Neural cell (in vitro differentiated cells): ENCODE data around the gene RCOR3. TPM values are rescaled to one million over a fixed set of nuclear protein-coding genes. Genes with fewer than 3 reads are reported as not detected.

Experiments
- H2AFZ ChIP-seq: fragments of 200-600, 300-800 bp; sonication (generic), shearing (Covaris generic); 2 replicates; pipeline ENCODE4 v1.6.0; 2014; ENCODE audit warnings: low read depth, mild to moderate bottlenecking, antibody characterized with exemption, low read length, moderate library complexity
- H3F3A ChIP-seq: fragments of 200-600 bp; shearing (Covaris generic); 2 replicates; pipeline ENCODE4 v1.6.1; 2016; ENCODE audit warnings: mild to moderate bottlenecking, moderate library complexity, mixed read lengths, antibody characterized with exemption, low read length; ENCODE audit not compliant: insufficient read depth, poor library complexity, severe bottlenecking
- H3K27ac ChIP-seq: fragments of 200-600, 300-800 bp; sonication (generic), shearing (Covaris generic); 2 replicates; pipeline ENCODE4 v1.5.1; 2014; ENCODE audit warnings: mild to moderate bottlenecking, low read length, moderate library complexity
- H3K27me3 ChIP-seq: fragments of 300-800, 200-600 bp; sonication (generic), shearing (Covaris generic); 2 replicates; pipeline ENCODE4 v1.6.0; 2014; ENCODE audit warnings: mild to moderate bottlenecking, low read depth, low read length, moderate library complexity; ENCODE audit not compliant: insufficient read depth
- H3K36me3 ChIP-seq: fragments of 300-800, 200-600 bp; sonication (generic), shearing (Covaris generic); 2 replicates; pipeline ENCODE4 v1.5.1; 2014; ENCODE audit warnings: mild to moderate bottlenecking, antibody characterized with exemption, low read length, moderate library complexity; ENCODE audit not compliant: insufficient read depth
- H3K4me2 ChIP-seq: fragments of 300-800, 200-600 bp; sonication (generic), shearing (Covaris generic); 2 replicates; pipeline ENCODE4 v1.6.0; 2014; ENCODE audit warnings: mild to moderate bottlenecking, low read length
- H3K4me3 ChIP-seq: fragments of 300-800, 200-600 bp; sonication (generic), shearing (Covaris generic); 2 replicates; pipeline ENCODE4 v1.5.1; 2014; ENCODE audit warnings: mild to moderate bottlenecking, low read length, moderate library complexity
- H3K79me2 ChIP-seq: fragments of 200-600 bp; shearing (Covaris generic); replicated peaks from 2 replicates; pipeline ENCODE4 v1.6.0; 2014; ENCODE audit warnings: mild to moderate bottlenecking, low read length, moderate library complexity; ENCODE audit not compliant: insufficient read depth
- H3K9ac ChIP-seq: fragments of 300-800, 200-600 bp; sonication (generic), shearing (Covaris generic); 2 replicates; pipeline ENCODE4 v1.6.1; 2016; ENCODE audit warnings: mild to moderate bottlenecking, low read length, mixed read lengths
- H3K9me2 ChIP-seq: fragments of 200-600 bp; shearing (Covaris generic); 2 replicates; pipeline ENCODE4 v1.6.1; 2016; ENCODE audit warnings: mild to moderate bottlenecking, low read length, mixed read lengths; ENCODE audit not compliant: insufficient read depth
- H3K9me3 ChIP-seq: fragments of 200-600, 300-800 bp; sonication (generic), shearing (Covaris generic); 2 replicates; pipeline ENCODE4 v1.6.1; 2016; ENCODE audit warnings: mild to moderate bottlenecking, mixed run types, low read length, moderate library complexity, mixed read lengths
- H4K20me1 ChIP-seq: fragments of 200-600 bp; shearing (Covaris generic); 2 replicates; pipeline ENCODE4 v1.6.1; 2016; ENCODE audit warnings: mild to moderate bottlenecking, mixed run types; ENCODE audit not compliant: insufficient read depth
- EP300 ChIP-seq: fragments of 450-650 bp; conservative IDR thresholded peaks from 2 replicates; pipeline ENCODE4 v1.6.1; 2014; ENCODE audit warnings: antibody characterized with exemption, mild to moderate bottlenecking, moderate library complexity; ENCODE audit not compliant: poor library complexity, severe bottlenecking
- EZH2 ChIP-seq: fragments of 200-600, 300-800 bp; shearing (Covaris generic), sonication (generic); IDR thresholded peaks from 2 replicates; pipeline ENCODE4 v1.6.1; 2014; ENCODE audit warnings: antibody characterized with exemption, low read length, borderline replicate concordance, mild to moderate bottlenecking; ENCODE audit not compliant: insufficient read depth, poor library complexity, severe bottlenecking
- MXI1 ChIP-seq: fragments of 450-650 bp; conservative IDR thresholded peaks from 2 replicates; pipeline ENCODE4 v1.6.1; 2014; ENCODE audit warnings: antibody characterized with exemption, mild to moderate bottlenecking; ENCODE audit not compliant: poor library complexity, severe bottlenecking
- POLR2AphosphoS5 ChIP-seq: IDR thresholded peaks from 2 replicates; pipeline ENCODE4 v1.6.1; 2012
- RAD21 ChIP-seq: fragments of 450-650 bp; conservative IDR thresholded peaks from 2 replicates; pipeline ENCODE4 v1.6.1; 2014; ENCODE audit warnings: antibody characterized with exemption, mild to moderate bottlenecking, moderate library complexity
- SMC3 ChIP-seq: fragments of 450-650 bp; conservative IDR thresholded peaks from 2 replicates; pipeline ENCODE4 v1.6.1; 2014; ENCODE audit warnings: antibody characterized with exemption, mild to moderate bottlenecking, moderate library complexity; ENCODE audit not compliant: poor library complexity
- TAF1 ChIP-seq: IDR thresholded peaks from 2 replicates; pipeline ENCODE4 v1.6.1; 2012; ENCODE audit warnings: low read depth
- polyA plus RNA-seq: library from polyadenylated mRNA; depleted of rRNA; stranded (reverse); fragments of >200 nt; gene quantifications from 2 replicates; pipeline ENCODE4 v1.2.3, GENCODE V29; 2014
- TF ChIP-seq, protein P1 (sequence below): IDR thresholded peaks from 2 replicates; pipeline ENCODE4 v1.6.1; 2012; ENCODE audit warnings: borderline replicate concordance
- TF ChIP-seq, protein P2 (sequence below): fragments of 450-650 bp; IDR thresholded peaks from 2 replicates; pipeline ENCODE4 v1.5.1; 2014; ENCODE audit warnings: antibody characterized with exemption, mild to moderate bottlenecking, moderate library complexity; ENCODE audit not compliant: poor library complexity, severe bottlenecking

The RCOR3 gene
- polyA plus RNA-seq, 1 donor from 2014 or later: 61.6 TPM

DNA sequence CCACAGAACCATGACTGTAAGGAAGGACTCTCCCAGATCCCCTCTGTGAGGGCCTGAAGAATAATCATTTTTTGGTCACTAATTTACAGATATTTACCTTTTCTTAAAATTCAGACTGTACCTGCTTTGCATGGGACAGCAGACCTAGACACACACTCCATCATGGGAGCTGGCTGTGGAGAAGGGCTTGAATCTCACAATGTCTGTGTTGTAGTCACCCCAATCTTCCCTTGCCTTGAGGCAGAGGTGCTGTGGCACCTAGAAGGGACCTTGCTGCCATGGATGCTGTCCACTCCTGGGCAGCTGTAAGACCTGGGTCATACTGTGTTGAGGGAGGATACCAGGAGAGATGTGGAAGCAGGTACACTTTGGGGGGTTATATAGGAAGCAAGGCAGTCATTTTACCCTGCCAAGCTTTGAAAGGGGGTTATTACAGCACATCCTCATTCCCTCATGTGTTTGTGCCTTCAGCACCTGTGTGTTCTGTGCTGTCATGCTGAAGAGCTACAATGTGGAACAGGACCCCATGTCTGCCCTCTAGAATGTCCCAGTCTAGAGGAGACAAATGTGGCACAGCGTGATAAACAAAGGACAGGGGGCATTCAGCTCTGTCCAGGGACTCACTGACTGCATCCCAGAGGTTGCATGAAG, 94.5 kb downstream of the RCOR3 start:
- TF ChIP-seq MXI1 (no peak), EZH2 (no peak), EP300 (no peak), SMC3 (no peak), POLR2AphosphoS5 (no peak), TAF1 (no peak), RAD21 (no peak)
- TF ChIP-seq, protein P1, sequence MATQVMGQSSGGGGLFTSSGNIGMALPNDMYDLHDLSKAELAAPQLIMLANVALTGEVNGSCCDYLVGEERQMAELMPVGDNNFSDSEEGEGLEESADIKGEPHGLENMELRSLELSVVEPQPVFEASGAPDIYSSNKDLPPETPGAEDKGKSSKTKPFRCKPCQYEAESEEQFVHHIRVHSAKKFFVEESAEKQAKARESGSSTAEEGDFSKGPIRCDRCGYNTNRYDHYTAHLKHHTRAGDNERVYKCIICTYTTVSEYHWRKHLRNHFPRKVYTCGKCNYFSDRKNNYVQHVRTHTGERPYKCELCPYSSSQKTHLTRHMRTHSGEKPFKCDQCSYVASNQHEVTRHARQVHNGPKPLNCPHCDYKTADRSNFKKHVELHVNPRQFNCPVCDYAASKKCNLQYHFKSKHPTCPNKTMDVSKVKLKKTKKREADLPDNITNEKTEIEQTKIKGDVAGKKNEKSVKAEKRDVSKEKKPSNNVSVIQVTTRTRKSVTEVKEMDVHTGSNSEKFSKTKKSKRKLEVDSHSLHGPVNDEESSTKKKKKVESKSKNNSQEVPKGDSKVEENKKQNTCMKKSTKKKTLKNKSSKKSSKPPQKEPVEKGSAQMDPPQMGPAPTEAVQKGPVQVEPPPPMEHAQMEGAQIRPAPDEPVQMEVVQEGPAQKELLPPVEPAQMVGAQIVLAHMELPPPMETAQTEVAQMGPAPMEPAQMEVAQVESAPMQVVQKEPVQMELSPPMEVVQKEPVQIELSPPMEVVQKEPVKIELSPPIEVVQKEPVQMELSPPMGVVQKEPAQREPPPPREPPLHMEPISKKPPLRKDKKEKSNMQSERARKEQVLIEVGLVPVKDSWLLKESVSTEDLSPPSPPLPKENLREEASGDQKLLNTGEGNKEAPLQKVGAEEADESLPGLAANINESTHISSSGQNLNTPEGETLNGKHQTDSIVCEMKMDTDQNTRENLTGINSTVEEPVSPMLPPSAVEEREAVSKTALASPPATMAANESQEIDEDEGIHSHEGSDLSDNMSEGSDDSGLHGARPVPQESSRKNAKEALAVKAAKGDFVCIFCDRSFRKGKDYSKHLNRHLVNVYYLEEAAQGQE: no peak
- TF ChIP-seq, protein P2, sequence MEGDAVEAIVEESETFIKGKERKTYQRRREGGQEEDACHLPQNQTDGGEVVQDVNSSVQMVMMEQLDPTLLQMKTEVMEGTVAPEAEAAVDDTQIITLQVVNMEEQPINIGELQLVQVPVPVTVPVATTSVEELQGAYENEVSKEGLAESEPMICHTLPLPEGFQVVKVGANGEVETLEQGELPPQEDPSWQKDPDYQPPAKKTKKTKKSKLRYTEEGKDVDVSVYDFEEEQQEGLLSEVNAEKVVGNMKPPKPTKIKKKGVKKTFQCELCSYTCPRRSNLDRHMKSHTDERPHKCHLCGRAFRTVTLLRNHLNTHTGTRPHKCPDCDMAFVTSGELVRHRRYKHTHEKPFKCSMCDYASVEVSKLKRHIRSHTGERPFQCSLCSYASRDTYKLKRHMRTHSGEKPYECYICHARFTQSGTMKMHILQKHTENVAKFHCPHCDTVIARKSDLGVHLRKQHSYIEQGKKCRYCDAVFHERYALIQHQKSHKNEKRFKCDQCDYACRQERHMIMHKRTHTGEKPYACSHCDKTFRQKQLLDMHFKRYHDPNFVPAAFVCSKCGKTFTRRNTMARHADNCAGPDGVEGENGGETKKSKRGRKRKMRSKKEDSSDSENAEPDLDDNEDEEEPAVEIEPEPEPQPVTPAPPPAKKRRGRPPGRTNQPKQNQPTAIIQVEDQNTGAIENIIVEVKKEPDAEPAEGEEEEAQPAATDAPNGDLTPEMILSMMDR: no peak
- no peaks in the 10 kb centered on the region for H3K27me3 ChIP-seq
- H3F3A ChIP-seq: no peaks in the 10 kb centered on the region
- H3K9me3 ChIP-seq: no peaks in the 10 kb centered on the region
- no peaks in the 10 kb centered on the region for H3K36me3 ChIP-seq
- H3K79me2 ChIP-seq: no peaks in the 10 kb centered on the region
- H3K9ac ChIP-seq: no peak overlapping the region
- H3K4me3 ChIP-seq: no peak overlapping the region
- H3K27ac ChIP-seq: no peak overlapping the region
- no peak overlapping the region for H3K4me2 ChIP-seq
- no peak overlapping the region for H2AFZ ChIP-seq
- no peaks in the 10 kb centered on the region for H4K20me1 ChIP-seq
- no peaks in the 10 kb centered on the region for H3K9me2 ChIP-seq

DNA sequence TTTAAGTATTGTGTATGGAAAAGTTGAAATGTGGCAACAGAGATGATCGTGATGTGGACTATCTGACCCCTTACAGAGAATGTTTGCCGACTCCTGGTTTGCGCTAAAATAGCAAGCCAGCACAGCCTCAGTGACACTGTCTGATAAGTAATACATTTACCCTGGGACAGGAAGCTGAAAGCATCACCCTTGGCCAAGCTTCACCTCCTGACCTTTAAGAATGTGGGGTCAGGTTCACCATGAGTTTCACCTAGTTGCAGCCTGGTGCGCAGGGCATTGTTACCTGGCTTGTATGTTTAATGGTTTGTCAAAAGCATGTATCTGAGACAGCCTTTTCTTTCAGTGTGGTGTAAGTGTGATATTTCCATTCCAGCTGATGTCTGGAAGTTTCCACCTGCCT, 96.7 kb downstream of the RCOR3 start:
- Histone ChIP-seq H3K9me2 (no peaks in the 10 kb centered on the region), H2AFZ (no peak overlapping the region)
- TF ChIP-seq, protein P2: no peak
- TF ChIP-seq EP300: no peak
- TF ChIP-seq RAD21: no peak
- TF ChIP-seq TAF1: no peak
- no peak for TF ChIP-seq POLR2AphosphoS5
- TF ChIP-seq, protein P1: no peak
- no peak for TF ChIP-seq SMC3
- no peak for TF ChIP-seq EZH2

More for the DNA sequence above, 96.7 kb downstream of the RCOR3 start:
- Histone ChIP-seq H3K9me3 (no peaks in the 10 kb centered on the region), H3K27ac (no peak overlapping the region), H3K4me3 (no peak overlapping the region), H3K9ac (no peak overlapping the region), H3K79me2 (no peaks in the 10 kb centered on the region), H3K4me2 (no peak overlapping the region), H4K20me1 (no peaks in the 10 kb centered on the region), H3K36me3 (no peaks in the 10 kb centered on the region), H3K27me3 (no peaks in the 10 kb centered on the region), H3F3A (no peaks in the 10 kb centered on the region)
